Activated CD4-positive, alpha-beta T cell treated with anti-CD3 and anti-CD28 coated beads, Interleukin-2, amount 50 U/mL, for 24 hours (primary cell): Measurements from ENCODE around the gene CLCN3.
"Not testable (repeated sequence)": the region's sequence is repeated elsewhere in the genome, so short reads cannot be mapped to it uniquely, and the experiment has no call there.

Experiments
- DNase-seq, 2 donors: peaks; one replicate each; pipeline ENCODE4 v3.0.0-alpha.2; 2020; ENCODE audit warnings: low read depth in 1 of 2, low spot score in 1 of 2

Gene CLCN3

GRCh38 chr4:169652535-169652934 lies 32.2 kb downstream of the CLCN3 start:
- DNase-seq, result no peak

DNA sequence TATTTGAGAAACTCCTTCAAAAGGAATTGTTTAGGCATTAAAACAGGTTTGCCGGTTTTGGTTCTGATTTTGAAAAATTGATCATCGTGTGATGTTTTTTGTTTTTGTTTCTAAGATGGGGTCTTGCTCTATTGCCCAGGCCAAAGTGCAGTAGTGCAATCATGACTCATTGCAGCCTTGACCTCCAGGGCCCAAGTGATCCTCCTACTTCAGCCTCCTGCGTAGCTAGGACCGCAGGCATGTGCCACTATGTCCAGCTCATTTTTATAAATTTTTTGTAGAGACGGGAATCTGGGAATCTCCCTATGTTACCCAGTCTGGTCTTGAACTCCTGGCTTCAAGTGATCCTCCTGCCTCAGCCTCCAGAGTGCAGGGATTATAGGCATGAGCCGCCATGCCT lies 35.0 kb downstream of the CLCN3 start:
- no peak for DNase-seq

DNA sequence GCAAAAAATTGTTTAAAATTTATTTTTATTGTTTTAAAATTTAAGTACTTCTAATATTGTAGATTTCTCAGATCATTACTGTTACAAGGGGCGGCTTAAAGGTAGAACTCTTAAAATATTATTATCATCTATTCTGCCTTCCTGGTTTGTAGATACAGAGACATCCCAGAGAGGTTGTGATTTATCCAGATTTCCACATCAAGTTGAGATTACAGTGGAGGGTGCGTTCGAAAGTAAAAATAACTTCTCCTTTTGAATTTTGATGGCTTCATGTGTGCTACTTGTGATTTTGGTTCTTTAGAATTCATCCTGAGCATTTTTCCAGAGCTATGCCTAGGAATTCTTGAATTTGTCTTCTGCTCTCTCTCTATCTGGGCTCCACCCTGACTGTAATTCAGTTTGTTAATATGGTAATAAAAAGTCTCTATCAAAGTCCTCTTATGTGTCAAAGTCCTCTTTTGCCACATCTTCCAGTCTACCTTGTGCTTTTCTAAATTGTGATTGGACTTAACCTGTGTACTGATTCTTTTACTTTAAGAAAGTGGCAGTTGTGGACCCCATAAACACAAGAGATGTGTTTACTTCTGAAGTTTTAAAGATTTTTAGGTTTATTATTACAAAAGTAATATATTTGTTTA lies 37.2 kb downstream of the CLCN3 start:
- DNase-seq, result no peak

GRCh38 chr4:169658196-169658595 lies 37.8 kb downstream of the CLCN3 start:
- DNase-seq, result no peak

GRCh38 chr4:169658975-169659715 lies 38.8 kb downstream of the CLCN3 start:
- DNase-seq, result no peak

GRCh38 chr4:169659716-169660670 lies 39.6 kb downstream of the CLCN3 start:
- peak in 1 of 2 donors; percentile 74 for DNase-seq

DNA sequence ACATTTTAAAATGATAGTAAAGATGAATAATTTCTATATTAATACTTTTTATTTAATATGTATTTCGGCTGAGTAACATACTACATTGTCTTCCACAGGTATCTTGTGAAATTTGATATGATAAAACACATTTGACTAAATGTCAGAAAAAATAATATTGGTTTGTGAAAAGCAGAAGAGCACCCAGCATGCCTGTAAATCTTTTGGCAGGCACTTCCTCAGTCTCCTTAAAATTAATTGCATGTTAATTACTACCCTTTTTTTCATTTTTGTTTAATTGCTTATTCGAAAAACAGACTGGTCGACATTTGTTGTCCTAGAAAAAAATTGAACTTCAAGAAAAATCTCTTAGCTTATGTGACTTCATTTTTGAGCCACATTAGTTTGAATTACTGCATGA lies 40.6 kb downstream of the CLCN3 start:
- DNase-seq, result no peak

GRCh38 chr4:169661761-169662160 lies 41.4 kb downstream of the CLCN3 start:
- DNase-seq, result no peak

- DNase-seq, result no peak
Measured at GRCh38 chr4:169662206-169662605, 41.8 kb downstream of the CLCN3 start.

DNA sequence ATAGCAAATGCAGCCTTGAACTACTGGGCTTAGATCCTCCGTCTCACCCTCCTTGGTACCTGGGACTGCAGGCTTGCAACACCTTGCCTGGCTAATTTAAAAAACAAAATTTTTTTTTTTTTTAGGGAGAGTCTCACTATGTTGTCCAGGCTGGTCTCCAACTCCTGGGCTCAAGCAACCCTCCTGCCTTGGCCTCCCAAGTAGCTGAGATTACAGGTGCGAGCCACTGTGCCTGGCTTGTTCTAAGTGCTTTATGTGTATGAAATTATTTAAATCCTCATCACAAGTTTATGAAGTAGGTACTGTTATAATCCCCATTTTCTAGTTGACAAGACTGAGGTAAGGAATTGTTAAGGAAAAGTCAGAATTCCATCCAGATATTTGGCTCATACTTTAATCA lies 43.0 kb downstream of the CLCN3 start:
- DNase-seq, result no peak

DNA sequence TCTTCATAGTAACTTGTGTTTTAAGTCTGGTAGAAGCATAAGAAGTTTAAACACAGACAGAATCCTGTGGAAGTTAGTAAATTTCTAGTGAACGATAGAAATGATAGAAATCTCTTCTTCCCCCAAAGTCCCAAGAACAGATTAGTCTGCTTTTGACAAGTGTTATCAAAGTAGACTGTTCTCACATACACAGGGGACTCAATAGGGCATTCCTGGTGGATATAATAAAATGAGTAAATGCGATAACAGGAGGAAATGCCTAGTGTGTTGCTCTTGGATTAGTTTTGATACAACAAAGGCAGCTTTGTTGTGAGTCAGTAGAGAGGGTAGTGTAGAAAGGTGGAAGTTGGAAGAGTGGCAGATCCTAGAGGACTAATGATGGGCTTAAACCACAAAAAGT lies 43.5 kb downstream of the CLCN3 start:
- DNase-seq, result no peak

- no peak for DNase-seq
Measured at GRCh38 chr4:169664615-169665014, 44.2 kb downstream of the CLCN3 start.

DNA sequence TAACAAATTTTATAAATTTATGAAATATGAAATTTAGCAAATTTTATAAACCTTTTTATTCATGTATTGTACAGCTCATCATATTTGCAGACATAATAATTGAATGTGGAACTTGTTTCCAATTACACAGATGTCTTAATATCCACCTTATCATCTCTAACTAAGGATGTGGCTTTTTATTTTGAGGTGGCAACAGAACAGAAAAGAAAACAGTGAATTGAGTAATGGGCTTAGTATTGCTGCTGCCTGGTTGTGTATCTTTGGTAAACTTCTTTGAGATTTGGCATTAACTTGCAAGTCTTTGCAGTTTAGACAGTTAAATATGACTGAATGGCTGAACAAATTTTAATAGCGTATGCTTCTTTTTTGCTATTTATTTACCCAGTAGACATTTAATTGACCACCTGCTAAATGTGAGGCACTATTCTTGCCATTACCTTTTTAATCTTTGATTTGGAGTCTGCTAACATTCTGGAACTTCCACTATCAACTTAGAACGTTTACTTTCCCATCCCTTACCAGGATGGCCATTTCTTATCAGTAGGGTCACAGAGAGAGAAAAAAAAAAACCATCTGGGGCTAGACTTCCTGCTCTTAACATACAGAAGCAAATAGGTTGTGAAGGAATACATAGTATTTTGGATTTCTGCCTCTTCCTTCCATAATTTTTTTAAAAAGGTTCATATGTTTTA lies 44.8 kb downstream of the CLCN3 start:
- DNase-seq, result no peak

- no peak for DNase-seq
Measured at GRCh38 chr4:169668069-169668721, 47.8 kb downstream of the CLCN3 start.

DNA sequence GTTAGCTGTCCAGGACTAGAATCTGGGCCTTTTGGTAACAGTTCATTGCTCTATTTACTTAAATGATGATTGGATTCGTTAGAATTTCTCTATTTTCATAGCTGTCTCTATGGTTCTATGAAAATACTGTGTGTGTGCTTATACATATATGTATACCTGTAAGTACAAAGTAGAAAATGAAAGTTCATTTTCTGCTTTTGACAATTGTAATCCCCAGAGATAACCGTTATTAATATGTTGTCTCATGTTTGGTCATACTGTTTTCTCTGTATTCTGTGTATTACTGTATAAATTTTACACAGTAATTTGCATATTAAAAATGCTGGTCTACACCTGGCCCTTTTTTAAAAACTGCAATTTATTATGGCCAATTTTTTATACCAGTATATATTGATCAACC lies 55.4 kb downstream of the CLCN3 start:
- DNase-seq, result no peak

GRCh38 chr4:169677150-169677748 lies 56.9 kb downstream of the CLCN3 start:
- DNase-seq, result no peak

- not testable (repeated sequence) for DNase-seq
Measured at GRCh38 chr4:169678486-169678885, 58.1 kb downstream of the CLCN3 start.

DNA sequence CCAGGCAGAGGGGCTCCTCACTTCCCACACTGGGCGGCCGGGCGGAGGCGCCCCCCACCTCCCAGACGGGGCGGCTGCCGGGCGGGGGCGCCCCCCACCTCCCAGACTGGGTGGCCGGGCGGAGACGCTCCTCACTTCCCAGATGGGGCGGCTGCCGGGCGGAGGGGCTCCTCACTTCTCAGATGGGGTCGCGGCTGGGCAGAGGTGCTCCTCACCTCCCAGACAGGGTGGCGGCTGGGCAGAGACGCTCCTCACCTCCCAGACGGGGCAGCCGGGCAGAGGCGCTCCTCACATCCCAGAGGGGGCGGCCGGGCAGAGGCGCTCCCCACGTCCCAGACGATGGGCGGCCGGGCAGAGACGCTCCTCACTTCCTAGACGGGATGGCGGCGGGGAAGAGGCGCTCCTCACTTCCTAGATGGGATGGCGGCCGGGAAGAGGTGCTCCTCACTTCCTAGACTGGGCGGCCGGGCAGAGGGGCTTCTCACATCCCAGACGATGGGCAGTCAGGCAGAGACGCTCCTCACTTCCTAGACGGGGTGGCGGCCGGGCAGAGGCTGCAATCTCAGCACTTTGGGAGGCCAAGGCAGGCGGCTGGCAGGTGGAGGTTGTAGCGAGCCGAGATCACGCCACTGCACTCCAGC lies 58.7 kb downstream of the CLCN3 start:
- DNase-seq, result not testable (repeated sequence)

DNA sequence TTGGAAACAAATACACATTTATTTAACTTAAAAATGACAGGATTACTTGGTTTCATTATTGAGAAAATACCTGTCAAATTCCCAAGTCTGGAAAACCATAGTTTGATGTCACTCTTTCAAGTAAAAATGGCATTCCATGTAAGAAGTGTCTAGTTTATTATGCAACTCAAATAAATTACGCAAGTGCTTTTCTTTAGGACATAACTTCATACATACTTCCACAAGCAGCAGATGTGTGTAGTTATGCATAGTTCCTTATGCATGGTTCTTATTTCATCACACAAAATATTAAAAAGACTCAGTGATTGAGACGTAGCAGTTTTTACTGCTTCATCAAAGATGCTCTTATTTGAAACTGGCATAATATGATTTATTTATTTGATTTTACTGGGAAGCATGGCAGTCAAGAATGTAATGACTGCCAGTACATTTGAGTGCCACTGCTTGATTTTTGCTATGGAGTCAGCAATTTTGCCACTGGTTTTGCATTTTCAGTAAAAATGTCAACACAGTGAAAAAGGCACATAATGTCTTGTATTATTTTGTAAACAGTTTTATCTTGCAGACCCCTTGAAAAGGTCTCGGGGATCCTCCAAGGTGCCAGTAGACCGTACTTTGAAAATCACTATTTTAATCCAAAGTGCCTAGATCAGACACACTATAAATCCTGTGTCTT lies 62.1 kb downstream of the CLCN3 start:
- DNase-seq, result no peak
